NCI-H2107 (cell line): Measurements from ENCODE around the gene PEX6.
"Not testable (repeated sequence)": the region's sequence is repeated elsewhere in the genome, so short reads cannot be mapped to it uniquely, and the experiment has no call there.

Source experiments
- DNase-seq: peaks from one replicate; lab custom pipeline; 2025; lab: John Stamatoyannopoulos, UW

PEX6 gene

DNA sequence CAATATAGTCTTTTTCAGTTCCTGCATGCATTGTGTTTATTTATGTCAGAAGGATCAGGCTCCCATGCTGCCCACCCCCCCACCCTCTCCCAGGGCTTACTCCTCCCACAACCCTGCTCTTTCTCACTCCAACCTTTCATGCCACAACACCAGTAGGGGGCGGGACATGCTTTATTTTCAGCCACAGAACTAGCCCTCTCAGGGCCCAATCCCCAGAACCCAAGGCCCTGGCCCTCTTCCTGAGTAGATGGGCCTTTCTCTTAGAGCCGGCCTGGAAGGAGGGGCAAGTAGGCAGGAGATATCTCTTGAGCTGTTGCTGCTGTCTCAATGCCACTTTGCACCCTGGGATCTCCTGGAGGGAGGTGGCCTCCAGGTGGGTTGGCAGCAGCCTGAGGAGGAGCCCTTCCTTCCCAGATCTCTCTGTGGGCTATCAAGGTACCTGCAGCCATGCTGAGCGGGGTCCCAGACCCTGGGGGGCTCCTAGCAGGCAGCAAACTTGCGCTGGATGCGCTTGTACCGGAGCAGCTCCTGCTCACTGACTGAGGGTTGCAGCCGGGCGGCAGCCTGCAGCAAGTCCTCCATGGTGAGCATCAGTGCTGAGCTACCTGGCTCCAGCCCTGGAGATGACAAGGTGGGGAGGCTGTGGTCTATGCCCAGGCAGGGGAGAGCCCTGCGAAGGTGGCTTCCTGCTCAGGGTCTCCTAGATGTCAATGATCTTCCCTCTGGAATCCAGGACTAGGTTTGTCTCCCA, 15.0 kb downstream of the PEX6 start:
- no peak for DNase-seq

DNA sequence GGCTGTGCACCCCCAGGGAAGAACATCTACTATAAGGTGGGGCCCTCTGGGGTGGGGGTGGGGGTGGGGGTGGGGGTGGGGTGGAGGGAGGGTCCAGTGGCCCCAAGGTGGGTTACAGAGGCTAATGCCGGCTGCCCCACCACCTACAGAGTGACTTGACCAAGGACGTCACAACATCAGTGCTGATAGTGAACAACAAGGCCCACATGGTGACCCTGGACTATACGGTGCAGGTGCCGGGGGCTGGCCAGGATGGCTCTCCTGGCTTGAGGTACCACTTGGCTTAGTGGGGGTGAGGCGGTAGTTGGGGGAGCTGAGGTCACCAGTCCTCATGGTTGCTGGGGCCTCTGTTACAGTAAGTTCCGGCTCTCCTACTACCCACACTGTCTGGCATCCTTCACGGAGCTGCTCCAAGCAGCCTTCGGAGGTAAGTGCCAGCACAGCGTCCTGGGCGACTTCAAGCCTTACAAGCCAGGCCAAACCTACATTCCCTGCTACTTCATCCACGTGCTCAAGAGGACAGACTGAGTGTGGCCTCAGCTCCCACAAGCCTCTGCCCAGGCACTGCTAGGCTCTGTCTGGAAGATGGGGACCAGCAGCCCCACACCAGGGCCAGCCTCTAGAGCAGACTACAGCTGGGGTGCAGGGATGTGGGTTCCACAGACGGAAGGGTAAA, 15.7 kb downstream of the PEX6 start:
- DNase-seq: no peak

DNA sequence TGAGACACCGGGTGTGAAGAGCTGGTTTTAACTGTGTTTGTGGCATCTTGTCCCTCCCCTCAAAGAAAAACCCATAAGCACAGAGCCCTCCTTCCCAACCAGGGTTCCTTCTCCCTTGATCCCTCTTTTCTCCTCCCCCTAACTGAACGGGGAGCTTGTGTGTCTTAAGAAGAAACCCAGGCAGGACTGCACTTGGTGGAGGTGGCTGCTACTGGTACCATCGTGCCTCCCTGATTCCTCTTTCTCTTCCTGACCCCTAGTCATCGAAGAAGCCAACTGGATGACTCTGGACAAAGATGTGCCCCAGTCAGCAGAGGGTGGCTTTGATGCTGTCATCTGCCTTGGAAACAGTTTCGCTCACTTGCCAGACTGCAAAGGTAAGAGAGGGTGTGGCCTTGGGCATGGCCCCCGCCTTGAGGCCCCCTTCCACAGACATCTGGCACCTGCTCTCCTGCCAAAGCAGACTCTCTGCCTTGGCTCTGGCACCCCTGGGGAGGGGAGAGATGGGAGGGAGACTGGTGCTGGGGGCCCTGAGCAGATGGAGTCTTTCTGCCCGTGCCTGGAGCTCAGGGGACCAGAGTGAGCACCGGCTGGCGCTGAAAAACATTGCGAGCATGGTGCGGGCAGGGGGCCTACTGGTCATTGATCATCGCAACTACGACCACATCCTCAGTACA, 16.3 kb downstream of the PEX6 start:
- DNase-seq: no peak

DNA sequence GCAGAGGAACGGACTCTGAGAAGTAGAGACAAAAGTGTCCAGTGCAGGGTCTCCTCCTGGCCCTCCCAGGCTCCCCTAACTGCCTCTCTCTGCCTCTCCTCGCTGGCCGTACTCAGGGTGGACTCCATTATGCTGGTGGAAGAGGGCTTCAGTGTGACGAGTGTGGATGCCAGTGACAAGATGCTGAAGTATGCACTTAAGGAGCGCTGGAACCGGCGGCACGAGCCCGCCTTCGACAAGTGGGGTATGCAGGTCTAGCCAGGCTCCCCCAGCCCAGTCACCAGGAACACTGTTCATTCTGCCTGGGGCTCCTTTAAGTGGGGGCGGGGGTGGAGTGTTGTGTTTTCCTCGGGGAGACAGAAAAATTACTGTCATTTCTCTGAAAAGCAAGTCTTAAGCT, 16.9 kb downstream of the PEX6 start:
- DNase-seq: no peak

DNA sequence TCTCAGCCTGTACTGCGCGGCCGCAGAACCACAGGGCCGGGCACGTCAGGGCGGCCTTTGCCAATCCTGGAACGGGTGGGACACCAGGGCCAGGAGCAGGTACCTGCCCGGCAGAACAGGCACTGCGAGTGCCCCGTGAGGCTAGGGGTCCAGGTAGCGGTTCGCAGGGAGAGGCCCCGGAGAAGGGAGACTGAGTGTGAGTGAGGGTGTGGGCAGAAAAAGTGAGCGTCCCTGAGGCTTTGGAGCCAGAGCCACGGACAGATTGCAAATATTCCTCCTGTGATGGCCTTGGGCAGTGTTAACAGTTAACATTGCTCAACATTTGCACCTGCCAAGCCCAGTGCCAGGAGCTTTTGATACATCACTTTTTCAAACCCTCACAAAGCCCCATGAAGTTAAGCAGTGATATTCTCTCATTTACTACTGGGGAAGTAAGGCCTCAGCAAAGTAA, 17.9 kb downstream of the PEX6 start:
- DNase-seq: no peak

DNA sequence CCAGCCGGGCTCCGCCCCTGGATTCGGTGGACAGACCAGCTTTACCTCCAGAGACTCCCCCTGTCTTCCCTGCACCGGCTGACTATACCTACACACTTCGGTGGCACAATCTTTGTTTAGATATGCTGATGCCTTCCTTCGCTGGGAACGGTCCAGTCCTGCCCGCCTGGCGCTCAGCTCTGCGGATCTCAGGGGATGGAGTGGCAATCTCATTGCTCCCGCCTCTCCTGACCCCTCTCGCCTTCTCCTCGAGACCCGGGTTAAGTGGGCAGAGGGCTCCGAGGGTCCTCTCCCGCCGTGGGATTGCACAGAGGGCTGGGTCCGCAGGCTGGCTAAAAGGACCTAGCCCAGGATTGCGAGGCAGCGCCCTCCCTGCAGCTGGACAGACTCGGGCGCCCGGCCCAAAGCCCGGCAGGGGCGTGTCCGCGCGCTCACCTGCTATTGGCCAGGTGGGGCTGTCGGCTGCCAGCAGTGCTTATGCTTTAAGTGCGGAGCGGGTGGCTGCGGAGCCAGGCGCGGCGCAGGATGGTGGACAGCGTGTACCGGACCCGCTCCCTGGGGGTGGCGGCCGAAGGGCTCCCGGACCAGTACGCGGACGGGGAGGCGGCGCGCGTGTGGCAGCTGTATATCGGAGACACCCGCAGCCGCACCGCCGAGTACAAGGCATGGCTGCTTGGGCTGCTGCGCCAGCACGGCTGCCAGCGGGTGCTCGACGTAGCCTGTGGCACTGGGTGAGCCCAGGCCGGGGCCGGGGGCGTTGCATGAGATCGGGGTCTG, 18.6 kb downstream of the PEX6 start, which contains the start of gene GNMT:
Gene GNMT (plus strand): TSS at position 512 of the 777 bp plus-strand sequence. CDS start 14 bp downstream, at position 526.
- DNase-seq: no peak

DNA sequence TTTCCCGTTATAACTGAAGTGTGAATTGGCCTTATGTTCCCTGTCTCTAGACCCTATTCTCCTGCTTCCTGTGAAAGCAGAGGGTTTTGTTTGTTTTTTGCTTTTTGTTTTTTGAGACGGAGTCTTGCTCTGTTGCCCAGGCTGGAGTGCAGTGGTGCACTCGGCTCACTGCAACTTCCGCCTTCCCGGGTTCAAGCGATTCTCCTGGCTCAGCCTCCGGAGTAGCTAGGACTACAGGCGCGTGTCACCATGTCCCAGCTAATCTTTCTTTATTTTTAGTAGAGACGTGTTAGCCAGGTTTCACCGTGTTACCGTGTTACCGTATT, 19.1 kb downstream of the PEX6 start:
- no peak for DNase-seq

DNA sequence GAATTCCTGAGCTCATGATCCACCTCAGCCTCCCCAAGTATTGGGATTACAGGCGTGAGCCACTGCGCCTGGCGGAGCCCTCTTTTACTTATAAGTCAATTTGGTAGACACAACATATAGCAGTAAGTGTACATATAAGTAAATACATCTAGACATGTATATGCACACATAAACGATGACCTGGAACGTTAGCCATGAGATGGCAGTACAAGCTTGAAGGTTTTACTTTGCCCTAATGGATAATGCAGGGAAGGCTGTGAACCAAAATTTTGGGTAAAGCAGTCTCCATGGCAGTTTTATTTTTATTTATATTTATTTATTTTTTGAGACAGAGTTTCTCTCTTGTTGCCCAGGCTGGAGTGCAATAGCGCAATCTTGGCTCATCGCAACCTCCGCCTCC, 20.9 kb downstream of the PEX6 start:
- DNase-seq: no peak

DNA sequence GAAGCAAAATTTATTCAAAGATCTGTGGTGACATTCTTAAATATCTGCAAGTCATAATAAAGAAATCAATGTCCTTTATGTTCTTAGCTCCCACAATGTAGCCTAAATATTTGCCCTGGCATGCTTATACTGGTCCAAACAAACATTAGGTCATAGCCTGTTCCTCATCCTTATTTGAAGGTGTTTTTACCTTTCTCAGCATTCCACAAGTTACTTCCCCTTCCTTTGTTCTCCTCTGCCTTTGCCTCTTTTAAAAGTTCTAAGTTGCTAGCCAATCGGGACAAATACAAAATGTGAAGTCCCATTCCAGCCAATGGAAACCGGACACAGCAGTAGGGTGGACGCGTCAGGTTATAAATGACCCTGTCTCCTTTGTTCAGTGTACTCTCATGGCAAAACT, 24.6 kb downstream of the PEX6 start:
- DNase-seq: not testable (repeated sequence)

DNA sequence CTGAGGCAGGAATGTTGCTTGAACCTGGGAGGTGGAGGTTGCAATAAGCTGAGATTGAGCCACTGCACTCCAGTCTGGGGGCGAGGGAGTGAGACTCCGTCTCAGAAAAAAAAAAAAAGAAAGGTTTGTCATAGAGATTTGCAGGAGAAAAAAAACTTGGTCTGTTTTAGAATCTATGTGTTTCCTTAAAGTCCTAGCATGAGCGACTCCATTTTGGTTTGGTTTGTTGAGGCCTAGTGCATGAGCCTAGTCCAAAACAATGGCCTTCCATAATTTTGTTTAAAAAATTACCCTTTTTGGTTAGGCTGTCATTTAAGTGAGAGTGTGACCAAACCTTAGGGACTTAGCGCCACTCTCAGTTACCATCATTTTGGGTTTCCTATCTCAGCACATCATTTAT, 26.6 kb downstream of the PEX6 start:
- DNase-seq: no peak

DNA sequence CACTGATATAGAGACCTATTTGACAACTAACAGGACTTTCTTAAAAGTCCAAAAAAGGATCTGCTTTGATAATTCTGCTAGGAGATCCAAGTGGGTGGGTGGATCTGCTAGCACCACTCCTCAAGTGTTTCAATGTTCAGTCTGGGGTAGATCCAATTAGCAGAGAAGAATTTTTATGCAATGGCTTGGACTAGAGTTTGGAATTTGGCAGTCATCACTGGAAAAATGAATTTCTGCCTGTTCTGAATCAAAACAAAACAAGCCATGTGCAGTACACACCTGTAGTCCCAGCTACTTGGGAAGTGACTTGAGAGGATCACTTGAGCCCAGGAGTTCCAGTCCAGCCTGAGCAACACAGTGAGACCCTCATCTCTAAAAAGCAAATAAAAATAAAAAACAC, 31.0 kb downstream of the PEX6 start:
- DNase-seq: no peak

DNA sequence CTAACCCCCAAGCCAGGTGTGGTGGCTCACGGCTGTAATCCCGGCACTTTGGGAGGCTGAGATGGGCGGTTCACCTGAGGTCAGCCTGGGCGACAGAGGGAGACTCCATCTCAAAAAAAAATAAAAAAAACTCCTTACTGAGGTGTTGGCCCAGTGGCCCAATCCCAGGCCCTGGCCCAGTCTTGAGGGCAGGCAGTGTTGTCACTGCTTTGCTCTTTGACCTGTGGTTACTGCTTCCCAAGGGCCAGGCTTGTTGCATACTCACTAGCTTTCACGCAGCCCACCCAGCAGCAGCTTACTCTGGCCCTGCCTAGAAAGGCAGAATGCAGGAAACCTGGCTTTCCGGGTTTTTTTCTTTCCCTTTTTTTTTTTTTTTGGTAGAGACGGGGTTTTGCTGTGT, 36.5 kb downstream of the PEX6 start:
- no peak for DNase-seq

DNA sequence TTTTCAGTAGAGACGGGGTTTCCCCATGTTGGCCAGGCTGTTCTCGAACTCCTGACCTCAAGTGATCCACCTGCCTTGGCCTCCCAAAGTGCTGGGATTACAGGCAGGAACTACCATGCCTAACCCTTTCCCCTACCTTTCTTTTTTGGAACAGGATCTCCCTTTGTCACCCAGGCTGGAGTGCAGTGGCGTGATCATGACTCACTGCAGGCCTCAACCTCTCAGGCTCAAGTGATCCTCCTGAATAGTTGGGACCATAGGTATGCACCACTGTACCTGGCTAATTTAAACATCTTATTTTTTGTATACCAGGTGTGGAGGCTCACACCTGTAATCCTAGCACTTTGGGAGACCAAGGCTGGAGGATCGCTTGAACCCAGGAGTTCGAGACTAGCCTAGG, 37.6 kb downstream of the PEX6 start:
- not testable (repeated sequence) for DNase-seq

DNA sequence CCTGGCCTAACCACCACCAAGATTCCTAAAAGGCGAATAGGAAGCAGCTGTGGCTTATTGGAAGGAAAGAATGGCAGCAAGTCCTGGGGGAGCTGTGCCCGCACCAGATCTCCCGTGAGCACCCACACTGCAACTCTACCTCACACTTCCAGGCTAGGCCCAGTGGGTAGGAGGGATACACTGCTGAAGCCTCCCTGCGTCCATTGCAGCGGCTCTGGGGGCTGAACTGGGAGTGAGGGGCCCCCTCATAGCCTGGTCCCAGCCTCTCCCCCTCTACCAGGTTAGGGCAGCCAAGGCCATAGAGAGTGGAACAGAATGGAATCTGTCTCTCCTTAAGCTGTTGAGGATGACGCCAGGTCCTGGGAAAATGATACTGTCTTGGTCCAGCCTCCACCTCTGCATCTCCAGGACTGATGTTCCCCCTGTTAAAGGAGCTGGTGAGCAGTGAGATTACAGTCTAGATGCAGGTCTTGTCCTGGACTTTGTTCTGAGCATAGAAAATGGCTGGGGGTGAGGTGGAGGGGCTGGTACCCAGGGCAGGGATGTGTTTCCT, 38.4 kb downstream of the PEX6 start:
- no peak for DNase-seq

DNA sequence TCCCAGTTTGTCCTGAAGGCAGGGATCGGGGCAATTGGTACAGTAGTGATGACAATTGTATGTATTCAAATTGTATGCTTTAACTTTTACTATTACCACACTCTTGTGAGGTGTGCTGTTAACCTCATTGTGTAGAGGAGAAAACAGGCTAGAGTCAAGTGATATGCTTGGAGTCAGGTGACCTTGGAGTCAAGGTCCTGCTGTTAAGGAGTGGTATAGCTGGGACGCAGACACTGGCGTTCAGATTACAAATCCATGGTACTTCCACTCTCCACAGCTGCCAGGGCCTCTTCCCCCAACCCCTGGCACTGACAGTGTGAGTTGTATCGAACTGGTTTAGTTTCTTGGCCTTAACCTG, 39.2 kb downstream of the PEX6 start:
- DNase-seq: no peak

DNA sequence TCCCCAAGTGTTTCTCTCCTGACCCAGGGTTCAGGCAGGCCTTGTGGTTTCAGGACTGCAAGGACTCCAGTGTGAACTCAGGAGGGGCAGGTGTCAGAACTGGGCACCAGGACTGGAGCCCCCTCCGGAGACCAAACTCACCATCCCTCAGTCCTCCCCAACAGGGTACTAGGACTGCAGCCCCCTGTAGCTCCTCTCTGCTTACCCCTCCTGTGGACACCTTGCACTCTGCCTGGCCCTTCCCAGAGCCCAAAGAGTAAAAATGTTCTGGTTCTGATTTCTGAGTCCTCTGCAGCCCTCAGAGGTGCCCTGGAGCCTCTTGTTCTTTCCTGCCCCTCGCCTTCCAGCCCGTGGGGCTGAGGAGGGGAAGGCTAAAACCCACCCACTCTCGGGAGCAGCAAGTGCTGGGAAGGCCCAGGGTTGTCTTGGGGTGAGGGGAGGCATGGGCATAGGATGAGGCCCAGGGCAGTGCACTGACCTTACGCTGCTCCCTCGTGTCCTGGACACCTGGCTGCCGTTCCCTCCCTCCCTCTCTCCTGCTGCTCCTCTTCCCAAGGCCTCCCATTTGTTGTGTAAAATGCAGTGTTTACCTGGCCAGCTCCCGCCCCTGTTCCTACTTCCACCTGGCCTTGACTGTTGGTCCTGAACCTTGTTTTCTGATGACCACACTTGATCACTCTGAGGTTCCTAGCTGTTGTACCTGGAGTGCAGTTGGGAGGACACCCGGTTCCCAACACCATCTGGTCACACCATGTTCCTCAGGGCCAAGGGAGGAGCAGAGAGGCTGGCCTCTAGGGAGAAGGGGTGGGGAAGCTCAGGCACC, 39.8 kb downstream of the PEX6 start:
- DNase-seq: no peak

DNA sequence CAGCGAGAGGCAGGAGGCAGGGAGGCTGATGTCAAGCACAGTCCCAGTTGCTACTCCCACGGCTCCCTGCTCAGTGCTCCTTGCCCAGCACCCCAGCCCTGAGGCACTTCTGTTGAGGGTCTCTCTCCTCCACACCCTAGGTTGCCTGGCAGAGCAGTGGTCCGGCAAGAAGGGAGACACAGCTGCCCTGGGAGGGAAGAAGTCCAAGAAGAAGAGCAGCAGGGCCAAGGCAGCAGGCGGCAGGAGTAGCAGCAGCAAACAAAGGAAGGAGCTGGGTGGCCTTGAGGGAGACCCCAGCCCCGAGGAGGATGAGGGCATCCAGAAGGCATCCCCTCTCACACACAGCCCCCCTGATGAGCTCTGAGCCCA, 40.6 kb downstream of the PEX6 start:
- DNase-seq: no peak

DNA sequence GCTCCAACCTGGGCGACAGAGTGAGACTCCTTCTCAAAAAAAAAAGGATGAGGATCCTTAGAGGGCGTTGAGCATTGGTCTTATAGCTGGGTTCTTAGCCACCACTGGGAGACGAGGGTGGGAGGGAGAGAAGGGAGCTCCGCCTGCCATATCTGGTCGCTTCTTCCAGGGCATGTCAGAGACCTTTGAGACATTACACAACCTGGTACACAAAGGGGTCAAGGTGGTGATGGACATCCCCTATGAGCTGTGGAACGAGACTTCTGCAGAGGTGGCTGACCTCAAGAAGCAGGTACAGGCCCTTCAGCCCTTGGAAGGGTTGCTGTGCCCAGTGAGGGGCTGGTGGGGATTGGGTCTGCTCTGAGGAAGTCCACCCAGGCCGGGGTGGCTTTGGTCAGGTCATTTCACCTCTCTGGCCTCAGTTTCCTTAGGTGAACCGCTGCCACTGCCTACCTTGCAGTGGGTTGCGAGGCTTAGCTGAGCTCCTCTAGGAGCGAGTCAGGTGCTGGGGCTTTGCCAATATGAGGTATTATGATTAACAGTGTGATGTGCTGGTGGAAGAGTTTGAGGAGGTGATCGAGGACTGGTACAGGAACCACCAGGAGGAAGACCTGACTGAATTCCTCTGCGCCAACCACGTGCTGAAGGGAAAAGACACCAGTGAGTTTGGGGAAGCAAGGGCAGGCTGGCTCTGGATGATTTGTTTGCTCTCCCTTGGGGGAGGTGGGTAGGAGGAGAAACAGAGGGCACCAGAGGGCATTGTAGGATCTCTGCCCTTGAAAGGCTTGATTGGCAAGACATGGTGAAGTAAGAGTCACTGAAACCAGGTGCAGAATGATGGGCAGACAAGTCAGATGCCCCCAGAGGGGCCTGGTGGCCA, 41.2 kb downstream of the PEX6 start:
- DNase-seq: no peak

DNA sequence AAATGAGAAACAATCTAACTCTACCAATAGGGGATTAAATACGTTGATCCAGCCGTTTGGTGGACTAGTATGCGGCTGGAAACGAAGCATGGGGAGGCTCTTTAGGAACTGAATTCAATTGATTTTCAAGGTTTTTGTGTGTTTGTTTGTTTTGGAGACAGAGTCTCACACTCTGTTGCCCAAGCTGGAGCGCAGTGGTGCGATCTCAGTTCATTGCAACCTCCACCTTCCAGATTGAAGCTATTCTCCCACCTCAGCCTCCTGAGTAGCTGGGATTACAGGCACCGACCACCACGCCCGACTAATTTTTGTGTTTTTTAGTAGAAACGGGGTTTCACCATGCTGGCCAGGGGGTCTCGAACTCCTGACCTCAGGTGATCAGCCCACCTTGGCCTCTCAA, 42.6 kb downstream of the PEX6 start:
- DNase-seq: no peak

DNA sequence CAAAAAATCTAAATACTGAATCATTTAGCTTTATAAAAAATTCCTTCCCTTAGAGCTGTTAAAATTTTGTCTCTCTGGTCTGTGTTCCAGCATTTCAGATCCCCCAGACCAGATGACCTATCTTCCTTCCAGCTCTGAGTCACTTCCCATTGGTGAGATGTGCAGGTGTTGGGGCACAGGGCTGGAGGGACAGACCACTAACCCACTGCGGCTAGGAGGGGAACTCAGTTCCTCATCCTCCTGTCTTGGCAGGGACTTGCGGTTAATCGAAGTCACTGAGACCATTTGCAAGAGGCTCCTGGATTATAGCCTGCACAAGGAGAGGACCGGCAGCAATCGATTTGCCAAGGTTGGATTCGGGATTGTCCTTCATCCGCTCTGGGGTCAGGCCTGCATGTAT, 43.7 kb downstream of the PEX6 start:
- DNase-seq: no peak
